GM10847 (cell line): ENCODE measurements around the gene RPE65.

Experiments
- POLR2A ChIP-seq: IDR thresholded peaks from 2 replicates; pipeline ENCODE4 v1.6.1; 2011; ENCODE audit not compliant: insufficient read length; ENCODE audit errors: extremely low read depth

The RPE65 gene

GRCh38 chr1:68449901-68450300 lies at the start of gene RPE65:
Gene RPE65, minus strand, starts transcription at chr1:68449954. Its CDS starts 49 bp downstream, at chr1:68449905.
- no peak for TF ChIP-seq POLR2A

DNA sequence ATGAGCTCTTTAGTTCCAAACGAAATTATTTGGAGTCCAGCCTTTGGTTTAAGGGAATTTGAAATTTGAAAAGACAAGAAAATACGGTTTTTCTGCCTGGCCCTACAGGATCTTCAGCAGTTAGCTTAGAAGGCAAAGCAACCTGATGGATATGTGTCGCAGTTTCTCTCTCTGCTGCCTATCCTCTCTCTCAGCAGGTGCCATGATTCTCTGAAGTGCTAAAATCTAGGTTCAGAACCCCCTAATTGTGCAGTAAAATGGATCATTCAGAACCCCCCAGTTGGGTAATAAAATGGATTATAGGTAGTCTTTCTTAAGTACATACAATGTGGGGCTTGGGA lies 47.6 kb upstream of the RPE65 start:
- no peak for TF ChIP-seq POLR2A

- peak; percentile 53 for TF ChIP-seq POLR2A
Observed at GRCh38 chr1:68496680-68497357, 47.1 kb upstream of the RPE65 start, which contains the start of gene DEPDC1. Gene DEPDC1, minus strand, starts transcription at chr1:68497082. Its CDS starts 83 bp downstream, at chr1:68496999.

DNA sequence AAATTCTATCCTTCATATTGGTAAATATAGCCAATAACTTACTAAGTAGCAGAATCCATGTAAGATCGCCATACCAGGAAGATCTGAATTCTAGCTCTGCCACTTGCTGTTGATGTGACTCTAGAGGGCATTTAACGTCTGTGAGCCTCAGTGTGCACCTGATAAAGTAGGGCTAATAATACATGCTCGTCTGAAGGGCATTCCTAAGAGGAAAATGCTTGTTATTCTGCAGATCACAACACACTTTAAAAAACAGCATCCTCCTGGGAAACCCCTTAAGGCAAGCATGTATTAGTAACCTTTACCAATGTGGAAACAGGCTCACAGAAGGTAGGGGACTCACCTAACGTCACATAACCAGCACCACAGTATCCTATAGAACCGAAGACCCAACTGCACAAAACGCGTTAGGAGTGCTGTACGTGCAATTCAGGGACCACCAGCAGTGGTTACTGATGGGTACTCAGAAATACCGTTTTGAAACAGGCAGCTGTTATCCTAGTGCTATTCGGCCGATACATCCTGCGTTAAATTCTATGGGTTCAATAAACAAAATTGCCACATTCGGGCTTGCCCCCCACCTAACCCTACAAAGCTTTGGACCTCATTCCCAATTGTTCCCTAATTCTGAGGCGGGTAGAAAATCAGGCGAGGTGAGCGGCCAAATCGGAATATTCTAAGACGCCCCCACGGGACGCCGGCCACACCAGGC lies 46.4 kb upstream of the RPE65 start:
- TF ChIP-seq POLR2A = no peak

DNA sequence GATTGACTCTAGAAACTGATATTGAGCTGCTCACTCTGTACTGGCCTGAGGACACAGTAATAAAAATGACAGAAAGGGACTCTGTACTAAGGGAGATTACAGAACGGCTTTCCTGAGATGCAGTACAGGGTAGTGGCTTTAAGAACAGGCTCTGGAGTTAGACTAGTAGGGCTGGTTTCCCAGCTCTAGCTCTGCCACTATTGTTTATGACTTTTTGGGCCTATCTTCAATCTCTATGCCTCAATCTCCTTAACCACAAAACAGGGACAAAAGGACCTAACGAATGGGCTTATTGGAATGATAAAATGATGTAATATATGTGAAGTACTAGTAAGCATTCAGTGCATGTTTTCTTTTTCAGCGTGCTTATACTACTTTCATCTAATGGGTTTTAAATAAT lies 45.8 kb upstream of the RPE65 start:
- no peak for TF ChIP-seq POLR2A

GRCh38 chr1:68493193-68493592 lies 43.4 kb upstream of the RPE65 start:
- TF ChIP-seq POLR2A = no peak

GRCh38 chr1:68490046-68490651 lies 40.4 kb upstream of the RPE65 start:
- no peak for TF ChIP-seq POLR2A

- TF ChIP-seq POLR2A = no peak
Observed at GRCh38 chr1:68485431-68486022, 35.8 kb upstream of the RPE65 start.

- TF ChIP-seq POLR2A = no peak
Observed at GRCh38 chr1:68484618-68485017, 34.9 kb upstream of the RPE65 start.

- no peak for TF ChIP-seq POLR2A
Observed at GRCh38 chr1:68481041-68481440, 31.3 kb upstream of the RPE65 start.

GRCh38 chr1:68479501-68479900 lies 29.7 kb upstream of the RPE65 start:
- no peak for TF ChIP-seq POLR2A

GRCh38 chr1:68478662-68479061 lies 28.9 kb upstream of the RPE65 start:
- no peak for TF ChIP-seq POLR2A

GRCh38 chr1:68473060-68473459 lies 23.3 kb upstream of the RPE65 start:
- TF ChIP-seq POLR2A = no peak

DNA sequence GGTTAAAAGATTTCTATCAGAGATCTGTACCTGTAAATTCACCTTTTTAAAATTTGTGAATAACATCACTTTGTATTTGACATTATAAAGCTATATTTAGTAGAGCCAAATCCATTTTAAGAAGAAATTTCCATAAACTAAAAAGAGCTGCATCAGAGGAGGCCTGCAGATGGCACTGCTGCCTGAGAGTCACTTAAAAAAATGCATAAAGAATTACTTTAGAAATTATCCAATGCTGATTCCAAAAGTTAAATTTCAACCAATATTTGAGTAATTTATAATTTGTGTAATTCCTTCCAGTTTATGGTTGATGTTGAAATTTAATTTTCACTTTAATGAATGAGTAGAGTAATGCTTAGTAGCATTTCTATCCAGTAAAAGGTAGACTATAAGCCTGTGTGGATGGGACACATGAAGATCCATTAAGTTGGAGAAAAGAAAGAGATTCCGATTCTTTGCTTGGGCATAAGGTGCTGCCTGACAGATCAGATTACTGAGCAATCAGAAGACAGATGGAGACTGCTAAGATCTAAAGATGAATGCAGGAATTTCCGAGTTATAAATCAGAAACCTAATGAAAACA lies 20.7 kb upstream of the RPE65 start:
- TF ChIP-seq POLR2A = no peak

DNA sequence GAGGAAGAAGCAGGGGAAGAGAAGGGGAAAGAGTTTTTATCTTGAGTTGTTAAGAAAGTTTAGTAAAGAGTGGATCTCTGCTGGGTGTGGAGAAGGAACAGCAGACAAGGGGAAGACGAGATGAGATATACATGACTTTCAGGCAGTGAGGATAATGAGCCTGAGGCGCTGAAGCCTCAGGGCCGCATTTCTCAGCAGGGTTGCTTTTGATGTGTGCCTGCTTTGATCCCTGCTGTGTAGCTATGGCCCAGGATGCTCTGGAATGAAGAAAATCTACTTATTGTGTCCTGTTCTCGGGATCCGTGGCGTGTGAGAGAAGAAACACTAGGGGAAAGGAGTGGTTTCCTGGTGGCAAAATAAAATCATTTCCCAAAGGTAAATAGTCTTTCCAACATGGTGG lies 15.1 kb upstream of the RPE65 start:
- no peak for TF ChIP-seq POLR2A

- TF ChIP-seq POLR2A = no peak
Observed at GRCh38 chr1:68460935-68461334, 11.2 kb upstream of the RPE65 start.

DNA sequence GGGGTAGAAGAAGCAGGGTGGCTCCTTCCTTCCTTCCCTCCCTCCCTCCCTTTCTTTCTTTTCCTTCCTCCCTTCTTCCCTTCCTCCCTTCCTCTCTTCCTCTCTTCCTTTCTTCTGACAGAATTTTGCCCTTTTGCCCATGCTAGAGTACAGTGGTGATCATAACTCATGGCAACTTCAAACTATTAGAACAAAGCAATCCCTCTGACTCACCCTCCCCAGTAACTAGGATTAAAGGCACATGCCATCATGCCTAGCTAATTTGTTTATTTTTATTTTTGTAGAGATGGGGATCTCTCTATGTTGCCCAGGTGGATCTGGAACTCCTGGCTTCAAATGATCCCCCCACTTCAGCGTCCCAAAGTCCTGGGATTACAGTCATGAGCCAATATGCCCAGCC lies 10.0 kb upstream of the RPE65 start:
- TF ChIP-seq POLR2A = no peak
